Brain microvascular endothelial cell (primary cell): Measurements from ENCODE around the gene SRCAP.

Experiments used
- DNase-seq: peaks from one replicate; pipeline ENCODE4 v3.0.0-alpha.2; 2020
- H3K27ac ChIP-seq: fragments of 250-450 bp; sonication (Bioruptor Pico); 2 replicates; pipeline ENCODE4 v1.5.1; 2020; ENCODE audit warnings: mild to moderate bottlenecking, moderate library complexity
- H3K27me3 ChIP-seq: fragments of 250-450 bp; sonication (Bioruptor Pico); replicated peaks from 2 replicates; pipeline ENCODE4 v1.5.1; 2020; ENCODE audit warnings: mild to moderate bottlenecking
- H3K36me3 ChIP-seq: fragments of 250-450 bp; sonication (Bioruptor Pico); replicated peaks from 2 replicates; pipeline ENCODE4 v1.5.1; 2020; ENCODE audit warnings: mild to moderate bottlenecking
- H3K4me3 ChIP-seq: 2 replicates; pipeline ENCODE4 v1.5.1; 2011; ENCODE audit warnings: low read depth, mild to moderate bottlenecking, control low read depth, low read length, moderate library complexity
- in situ Hi-C: cut with HindIII; loops from 2 replicates; pipeline ENCODE4 v1.10.0; 2017; ENCODE audit warnings: low sequenced_read_pairs, low pct_ligation_motif_present
- TF ChIP-seq, protein P1 (sequence below): IDR thresholded peaks from 2 replicates; pipeline ENCODE4 v1.5.1; 2011; ENCODE audit warnings: low read depth, mild to moderate bottlenecking, moderate library complexity, low read length, control low read depth, inconsistent platforms; ENCODE audit errors: missing control alignments

Gene SRCAP

DNA sequence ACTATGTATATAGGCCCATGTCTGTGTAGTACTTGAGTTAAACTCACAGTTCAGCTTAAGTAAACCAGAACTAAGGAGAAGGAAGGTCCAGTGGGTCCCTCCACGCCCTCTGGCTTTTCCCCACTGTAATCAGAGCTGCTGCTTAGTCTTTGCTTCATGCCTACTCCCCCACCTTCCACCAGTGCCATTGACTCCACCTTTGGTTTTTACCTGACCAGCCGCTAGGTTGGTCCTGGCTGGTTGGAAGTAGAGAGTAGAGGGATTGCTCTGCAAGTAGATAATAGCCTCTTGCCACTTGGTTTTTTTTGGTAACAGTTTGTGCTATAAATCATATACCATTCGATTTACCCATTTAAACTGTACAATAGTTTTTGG is 26.4 kb downstream of the SRCAP start:
- Histone ChIP-seq H3K27me3 (no peaks in the 10 kb centered on the region), H3K4me3 (no peak overlapping the region), H3K36me3 (peaks cover 89% of the 10 kb centered on the region), H3K27ac (no peak overlapping the region)
- DNase-seq = no peak
- TF ChIP-seq, protein P1, sequence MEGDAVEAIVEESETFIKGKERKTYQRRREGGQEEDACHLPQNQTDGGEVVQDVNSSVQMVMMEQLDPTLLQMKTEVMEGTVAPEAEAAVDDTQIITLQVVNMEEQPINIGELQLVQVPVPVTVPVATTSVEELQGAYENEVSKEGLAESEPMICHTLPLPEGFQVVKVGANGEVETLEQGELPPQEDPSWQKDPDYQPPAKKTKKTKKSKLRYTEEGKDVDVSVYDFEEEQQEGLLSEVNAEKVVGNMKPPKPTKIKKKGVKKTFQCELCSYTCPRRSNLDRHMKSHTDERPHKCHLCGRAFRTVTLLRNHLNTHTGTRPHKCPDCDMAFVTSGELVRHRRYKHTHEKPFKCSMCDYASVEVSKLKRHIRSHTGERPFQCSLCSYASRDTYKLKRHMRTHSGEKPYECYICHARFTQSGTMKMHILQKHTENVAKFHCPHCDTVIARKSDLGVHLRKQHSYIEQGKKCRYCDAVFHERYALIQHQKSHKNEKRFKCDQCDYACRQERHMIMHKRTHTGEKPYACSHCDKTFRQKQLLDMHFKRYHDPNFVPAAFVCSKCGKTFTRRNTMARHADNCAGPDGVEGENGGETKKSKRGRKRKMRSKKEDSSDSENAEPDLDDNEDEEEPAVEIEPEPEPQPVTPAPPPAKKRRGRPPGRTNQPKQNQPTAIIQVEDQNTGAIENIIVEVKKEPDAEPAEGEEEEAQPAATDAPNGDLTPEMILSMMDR = no peak
- in situ Hi-C loops = no loop called here

DNA sequence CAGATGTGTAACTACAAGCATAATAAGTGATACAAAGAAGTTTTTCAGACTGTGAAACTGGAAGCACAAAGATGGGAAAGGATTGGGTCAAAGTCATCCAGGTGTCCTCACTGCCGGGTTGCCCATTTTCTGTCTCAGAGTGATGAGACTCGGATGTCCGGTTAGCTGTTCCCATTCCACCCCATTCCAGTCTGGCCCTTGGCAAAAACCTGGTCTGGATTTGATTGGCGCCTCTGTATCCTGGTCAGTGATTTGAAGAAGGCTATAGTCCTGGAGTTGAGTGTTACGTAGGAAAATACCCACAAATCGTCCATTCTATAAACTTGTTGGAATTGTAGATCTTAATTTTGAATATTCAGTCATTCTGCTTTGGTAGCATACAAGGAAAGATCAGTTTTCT is 29.4 kb downstream of the SRCAP start:
- no peak for DNase-seq
- no peak overlapping the region for H3K4me3 ChIP-seq
- H3K27me3 ChIP-seq = no peaks in the 10 kb centered on the region
- TF ChIP-seq, protein P1 = no peak
- no peak overlapping the region for H3K27ac ChIP-seq
- H3K36me3 ChIP-seq = peaks cover 82% of the 10 kb centered on the region
- in situ Hi-C loops = no loop called here

DNA sequence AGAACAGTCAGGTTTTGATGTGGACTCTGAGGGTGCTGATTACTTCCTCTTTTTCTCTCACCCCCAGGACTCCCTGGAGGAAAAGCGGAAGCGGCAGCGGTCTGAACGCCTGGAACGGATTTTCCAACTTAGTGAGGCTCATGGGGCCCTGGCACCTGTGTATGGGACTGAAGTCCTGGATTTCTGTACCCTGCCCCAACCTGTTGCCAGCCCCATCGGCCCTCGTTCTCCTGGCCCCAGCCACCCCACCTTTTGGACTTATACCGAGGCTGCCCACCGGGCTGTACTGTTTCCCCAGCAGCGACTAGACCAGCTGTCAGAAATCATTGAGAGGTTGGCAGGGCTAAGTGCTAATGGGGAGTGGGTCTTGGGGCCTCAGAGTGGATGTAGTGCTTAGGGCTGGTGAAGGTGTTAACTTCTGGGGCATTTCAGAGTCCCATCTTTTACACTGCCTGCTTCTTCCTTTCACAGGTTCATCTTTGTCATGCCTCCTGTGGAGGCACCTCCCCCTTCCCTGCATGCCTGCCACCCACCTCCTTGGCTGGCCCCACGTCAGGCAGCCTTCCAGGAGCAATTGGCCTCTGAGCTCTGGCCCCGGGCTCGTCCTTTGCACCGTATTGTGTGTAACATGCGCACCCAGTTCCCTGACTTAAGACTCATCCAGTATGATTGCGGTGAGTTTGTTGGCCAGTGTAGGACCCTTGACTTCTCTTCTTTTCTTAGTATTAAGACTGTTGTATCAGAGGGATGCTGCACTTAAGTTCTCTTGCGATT is 30.1 kb downstream of the SRCAP start:
- TF ChIP-seq, protein P1 = no peak
- H3K27ac ChIP-seq = no peak overlapping the region
- in situ Hi-C loops = no loop called here
- peaks cover 82% of the 10 kb centered on the region for H3K36me3 ChIP-seq
- H3K27me3 ChIP-seq = no peaks in the 10 kb centered on the region
- DNase-seq = no peak
- no peak overlapping the region for H3K4me3 ChIP-seq

DNA sequence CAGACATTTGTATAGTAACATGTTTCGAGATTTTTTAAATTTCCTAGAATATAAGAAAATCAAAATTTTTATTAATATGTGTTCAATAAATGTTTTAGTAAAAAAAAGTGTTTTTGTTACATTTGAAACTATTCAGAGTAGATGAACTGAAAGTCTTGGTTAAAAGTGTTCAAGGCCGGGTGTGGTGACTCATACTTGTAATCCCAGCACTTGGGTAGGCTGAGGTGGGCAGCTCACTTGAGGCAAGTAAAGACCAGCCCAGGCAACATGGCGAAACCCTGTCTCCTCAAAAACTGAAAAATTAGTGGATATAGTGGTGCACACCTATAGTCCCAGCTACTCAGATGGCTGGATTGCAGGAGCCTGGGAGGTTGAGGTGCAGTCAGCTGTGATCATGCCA is 32.4 kb downstream of the SRCAP start:
- Histone ChIP-seq H3K36me3 (peaks cover 79% of the 10 kb centered on the region), H3K27ac (no peak overlapping the region), H3K27me3 (no peaks in the 10 kb centered on the region), H3K4me3 (no peak overlapping the region)
- in situ Hi-C loops = no loop called here
- TF ChIP-seq, protein P1 = no peak
- no peak for DNase-seq

DNA sequence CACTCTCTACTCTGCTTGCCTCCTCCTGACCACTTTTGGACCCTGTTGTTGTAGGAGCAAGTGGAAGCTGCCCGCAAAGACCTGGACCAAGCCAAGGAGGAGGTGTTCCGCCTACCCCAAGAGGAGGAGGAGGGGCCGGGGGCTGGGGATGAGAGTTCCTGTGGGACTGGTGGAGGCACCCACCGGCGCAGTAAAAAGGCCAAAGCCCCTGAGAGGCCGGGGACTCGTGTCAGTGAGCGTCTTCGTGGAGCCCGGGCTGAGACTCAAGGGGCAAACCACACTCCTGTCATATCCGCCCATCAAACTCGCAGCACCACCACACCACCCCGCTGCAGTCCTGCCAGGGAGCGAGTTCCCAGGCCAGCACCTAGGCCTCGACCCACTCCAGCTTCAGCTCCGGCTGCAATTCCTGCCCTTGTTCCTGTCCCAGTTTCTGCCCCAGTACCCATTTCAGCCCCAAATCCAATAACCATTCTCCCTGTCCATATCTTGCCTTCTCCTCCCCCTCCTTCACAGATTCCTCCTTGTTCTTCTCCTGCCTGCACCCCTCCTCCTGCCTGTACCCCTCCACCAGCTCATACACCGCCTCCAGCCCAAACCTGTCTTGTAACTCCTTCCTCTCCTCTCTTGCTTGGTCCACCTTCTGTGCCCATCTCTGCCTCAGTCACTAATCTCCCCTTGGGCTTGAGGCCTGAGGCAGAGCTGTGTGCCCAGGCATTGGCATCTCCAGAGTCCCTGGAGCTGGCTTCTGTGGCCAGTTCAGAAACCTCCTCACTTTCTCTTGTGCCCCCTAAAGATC is 38.2 kb downstream of the SRCAP start:
- no peak overlapping the region for H3K27ac ChIP-seq
- TF ChIP-seq, protein P1 = no peak
- in situ Hi-C loops = no loop called here
- no peak overlapping the region for H3K4me3 ChIP-seq
- no peaks in the 10 kb centered on the region for H3K27me3 ChIP-seq
- DNase-seq = no peak
- peaks cover 83% of the 10 kb centered on the region for H3K36me3 ChIP-seq
